ENCODE measurements around the gene SGSH.
A peak's percentile ranks its signal among the peaks of the same experiment; 100 is the strongest.
"Not testable (repeated sequence)": the region's sequence is repeated elsewhere in the genome, so short reads cannot be mapped to it uniquely, and the experiment has no call there.

SGSH gene

GRCh38 chr17:80259457-80260068 is 39.4 kb upstream of the SGSH start:
- POLR2A ChIA-PET: interaction anchor here (0.6 to 1.2 kb wide), 2 partner anchors 40 to 253 kb away, joined by 3 to 5 read pairs; partner anchors contain the start of gene SGSH
- CTCF ChIA-PET: interaction anchor here (0.6 to 1.0 kb wide), 2 partner anchors 56 to 255 kb away, joined by 3 to 4 read pairs; no protein-coding TSS in a partner anchor

GRCh38 chr17:80258296-80258695 is 38.2 kb upstream of the SGSH start:
- H3K4me1 ChIP-seq (ENCODE audit: control insufficient read depth, insufficient read depth, low read length); CTCF ChIA-PET; H3K4me3 ChIP-seq (ENCODE audit: low read depth, low read length); H3K9me3 ChIP-seq (ENCODE audit: control insufficient read depth, insufficient read depth, low read depth, low read length); H3K27ac ChIP-seq (ENCODE audit: extremely low read depth, low read depth, low read length); H3K36me3 ChIP-seq (ENCODE audit: control insufficient read depth in 2 of 2, insufficient read depth in 1 of 2, low read length in 2 of 2): not testable (repeated sequence)
- POLR2A ChIA-PET: interaction anchor here (0.7 kb wide), 1 partner anchor 29 kb away, joined by 3 read pairs; no protein-coding TSS in a partner anchor

More at GRCh38 chr17:80259457-80260068, 39.4 kb upstream of the SGSH start:
- Histone ChIP-seq H3K9me3 (ENCODE audit: control insufficient read depth, insufficient read depth, low read depth, low read length) (no peaks in the 10 kb centered on the region), H3K4me1 (ENCODE audit: control insufficient read depth, insufficient read depth, low read length) (peaks cover 8% of the 10 kb centered on the region), H3K4me3 (ENCODE audit: low read depth, low read length) (peak overlapping the region; percentile 38), H3K36me3 (ENCODE audit: control insufficient read depth in 2 of 2, insufficient read depth in 1 of 2, low read length in 2 of 2) (peaks cover 0 to 11% of the 10 kb centered on the region in 2 experiments; a peak in 1 of 3 replicates), H3K27ac (ENCODE audit: extremely low read depth, low read depth, low read length) (peak overlapping the region; percentile 60; the same call in 1 of the 2 replicates)
- TF ChIP-seq, protein P1, sequence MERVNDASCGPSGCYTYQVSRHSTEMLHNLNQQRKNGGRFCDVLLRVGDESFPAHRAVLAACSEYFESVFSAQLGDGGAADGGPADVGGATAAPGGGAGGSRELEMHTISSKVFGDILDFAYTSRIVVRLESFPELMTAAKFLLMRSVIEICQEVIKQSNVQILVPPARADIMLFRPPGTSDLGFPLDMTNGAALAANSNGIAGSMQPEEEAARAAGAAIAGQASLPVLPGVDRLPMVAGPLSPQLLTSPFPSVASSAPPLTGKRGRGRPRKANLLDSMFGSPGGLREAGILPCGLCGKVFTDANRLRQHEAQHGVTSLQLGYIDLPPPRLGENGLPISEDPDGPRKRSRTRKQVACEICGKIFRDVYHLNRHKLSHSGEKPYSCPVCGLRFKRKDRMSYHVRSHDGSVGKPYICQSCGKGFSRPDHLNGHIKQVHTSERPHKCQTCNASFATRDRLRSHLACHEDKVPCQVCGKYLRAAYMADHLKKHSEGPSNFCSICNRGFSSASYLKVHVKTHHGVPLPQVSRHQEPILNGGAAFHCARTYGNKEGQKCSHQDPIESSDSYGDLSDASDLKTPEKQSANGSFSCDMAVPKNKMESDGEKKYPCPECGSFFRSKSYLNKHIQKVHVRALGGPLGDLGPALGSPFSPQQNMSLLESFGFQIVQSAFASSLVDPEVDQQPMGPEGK (tag by site-specific recombination; IDR thresholded peaks at IDR 0.05): peak; percentile 28
- peak; percentile 26; the same call in 1 of the 2 replicates for TF ChIP-seq KLF8 (tag by site-specific recombination; IDR thresholded peaks at IDR 0.05)
- no peak for TF ChIP-seq ZBTB11 (tag by site-specific recombination; conservative IDR thresholded peaks at IDR 0.05; ENCODE audit: low read depth)
- TF ChIP-seq, protein P2, sequence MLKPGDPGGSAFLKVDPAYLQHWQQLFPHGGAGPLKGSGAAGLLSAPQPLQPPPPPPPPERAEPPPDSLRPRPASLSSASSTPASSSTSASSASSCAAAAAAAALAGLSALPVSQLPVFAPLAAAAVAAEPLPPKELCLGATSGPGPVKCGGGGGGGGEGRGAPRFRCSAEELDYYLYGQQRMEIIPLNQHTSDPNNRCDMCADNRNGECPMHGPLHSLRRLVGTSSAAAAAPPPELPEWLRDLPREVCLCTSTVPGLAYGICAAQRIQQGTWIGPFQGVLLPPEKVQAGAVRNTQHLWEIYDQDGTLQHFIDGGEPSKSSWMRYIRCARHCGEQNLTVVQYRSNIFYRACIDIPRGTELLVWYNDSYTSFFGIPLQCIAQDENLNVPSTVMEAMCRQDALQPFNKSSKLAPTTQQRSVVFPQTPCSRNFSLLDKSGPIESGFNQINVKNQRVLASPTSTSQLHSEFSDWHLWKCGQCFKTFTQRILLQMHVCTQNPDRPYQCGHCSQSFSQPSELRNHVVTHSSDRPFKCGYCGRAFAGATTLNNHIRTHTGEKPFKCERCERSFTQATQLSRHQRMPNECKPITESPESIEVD (tag by site-specific recombination; IDR thresholded peaks at IDR 0.05): no peak
- TF ChIP-seq ZNF366 (tag by site-specific recombination; conservative IDR thresholded peaks at IDR 0.05): peak; percentile 53
- TF ChIP-seq ZNF121 (tag by site-specific recombination; IDR thresholded peaks at IDR 0.05): peak; percentile 97
- no peak for TF ChIP-seq ZNF114 (tag by site-specific recombination; IDR thresholded peaks at IDR 0.05)
- peak; percentile 64 for TF ChIP-seq ZNF335 (tag by site-specific recombination; conservative IDR thresholded peaks at IDR 0.05)
- peak; percentile 22; the same call in 1 of the 2 replicates for TF ChIP-seq KLF9 (tag by site-specific recombination; IDR thresholded peaks at IDR 0.05; ENCODE audit: low read depth)
- TF ChIP-seq ZBTB48 (tag by site-specific recombination; IDR thresholded peaks at IDR 0.05): peak; percentile 24; the same call in 1 of the 2 replicates
- TF ChIP-seq, protein P3, sequence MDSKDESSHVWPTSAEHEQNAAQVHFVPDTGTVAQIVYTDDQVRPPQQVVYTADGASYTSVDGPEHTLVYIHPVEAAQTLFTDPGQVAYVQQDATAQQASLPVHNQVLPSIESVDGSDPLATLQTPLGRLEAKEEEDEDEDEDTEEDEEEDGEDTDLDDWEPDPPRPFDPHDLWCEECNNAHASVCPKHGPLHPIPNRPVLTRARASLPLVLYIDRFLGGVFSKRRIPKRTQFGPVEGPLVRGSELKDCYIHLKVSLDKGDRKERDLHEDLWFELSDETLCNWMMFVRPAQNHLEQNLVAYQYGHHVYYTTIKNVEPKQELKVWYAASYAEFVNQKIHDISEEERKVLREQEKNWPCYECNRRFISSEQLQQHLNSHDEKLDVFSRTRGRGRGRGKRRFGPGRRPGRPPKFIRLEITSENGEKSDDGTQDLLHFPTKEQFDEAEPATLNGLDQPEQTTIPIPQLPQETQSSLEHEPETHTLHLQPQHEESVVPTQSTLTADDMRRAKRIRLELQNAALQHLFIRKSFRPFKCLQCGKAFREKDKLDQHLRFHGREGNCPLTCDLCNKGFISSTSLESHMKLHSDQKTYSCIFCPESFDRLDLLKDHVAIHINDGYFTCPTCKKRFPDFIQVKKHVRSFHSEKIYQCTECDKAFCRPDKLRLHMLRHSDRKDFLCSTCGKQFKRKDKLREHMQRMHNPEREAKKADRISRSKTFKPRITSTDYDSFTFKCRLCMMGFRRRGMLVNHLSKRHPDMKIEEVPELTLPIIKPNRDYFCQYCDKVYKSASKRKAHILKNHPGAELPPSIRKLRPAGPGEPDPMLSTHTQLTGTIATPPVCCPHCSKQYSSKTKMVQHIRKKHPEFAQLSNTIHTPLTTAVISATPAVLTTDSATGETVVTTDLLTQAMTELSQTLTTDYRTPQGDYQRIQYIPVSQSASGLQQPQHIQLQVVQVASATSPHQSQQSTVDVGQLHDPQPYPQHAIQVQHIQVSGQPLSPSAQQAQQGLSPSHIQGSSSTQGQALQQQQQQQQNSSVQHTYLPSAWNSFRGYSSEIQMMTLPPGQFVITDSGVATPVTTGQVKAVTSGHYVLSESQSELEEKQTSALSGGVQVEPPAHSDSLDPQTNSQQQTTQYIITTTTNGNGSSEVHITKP (tag by site-specific recombination; IDR thresholded peaks at IDR 0.05): peak; percentile 89
- TF ChIP-seq ZNF658 (tag by site-specific recombination; IDR thresholded peaks at IDR 0.05): no peak
- TF ChIP-seq, protein P4, sequence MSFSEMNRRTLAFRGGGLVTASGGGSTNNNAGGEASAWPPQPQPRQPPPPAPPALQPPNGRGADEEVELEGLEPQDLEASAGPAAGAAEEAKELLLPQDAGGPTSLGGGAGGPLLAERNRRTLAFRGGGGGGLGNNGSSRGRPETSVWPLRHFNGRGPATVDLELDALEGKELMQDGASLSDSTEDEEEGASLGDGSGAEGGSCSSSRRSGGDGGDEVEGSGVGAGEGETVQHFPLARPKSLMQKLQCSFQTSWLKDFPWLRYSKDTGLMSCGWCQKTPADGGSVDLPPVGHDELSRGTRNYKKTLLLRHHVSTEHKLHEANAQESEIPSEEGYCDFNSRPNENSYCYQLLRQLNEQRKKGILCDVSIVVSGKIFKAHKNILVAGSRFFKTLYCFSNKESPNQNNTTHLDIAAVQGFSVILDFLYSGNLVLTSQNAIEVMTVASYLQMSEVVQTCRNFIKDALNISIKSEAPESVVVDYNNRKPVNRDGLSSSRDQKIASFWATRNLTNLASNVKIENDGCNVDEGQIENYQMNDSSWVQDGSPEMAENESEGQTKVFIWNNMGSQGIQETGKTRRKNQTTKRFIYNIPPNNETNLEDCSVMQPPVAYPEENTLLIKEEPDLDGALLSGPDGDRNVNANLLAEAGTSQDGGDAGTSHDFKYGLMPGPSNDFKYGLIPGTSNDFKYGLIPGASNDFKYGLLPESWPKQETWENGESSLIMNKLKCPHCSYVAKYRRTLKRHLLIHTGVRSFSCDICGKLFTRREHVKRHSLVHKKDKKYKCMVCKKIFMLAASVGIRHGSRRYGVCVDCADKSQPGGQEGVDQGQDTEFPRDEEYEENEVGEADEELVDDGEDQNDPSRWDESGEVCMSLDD (tag by site-specific recombination; IDR thresholded peaks at IDR 0.05): 0 out of 2 replicates have a peak, but pooled peaks have one; percentile 42

All from HEK293 (cell line).